ENCODE measurements around the gene TLR10.

GRCh38 chr4:38723114-38723513 is 59.7 kb downstream of the TLR10 start:
- no peak for TF ChIP-seq CTCF (conservative IDR thresholded peaks at IDR 0.05; ENCODE audit: low read length)
- no peak for TF ChIP-seq EZH2phosphoT487 (IDR thresholded peaks at IDR 0.05; ENCODE audit: borderline replicate concordance, low read depth, low read length)

Measured in OCI-LY7 (cell line).